ENCODE measurements around the gene UGDH. TPM values are rescaled to one million over a fixed set of nuclear protein-coding genes. Genes with fewer than 3 reads are reported as not detected.
"Not testable (repeated sequence)": the region's sequence is repeated elsewhere in the genome, so short reads cannot be mapped to it uniquely, and the experiment has no call there.

UGDH gene
- total RNA-seq, 2 donors from 2014 or later: 33.0 to 36.7 TPM

- Mint-ChIP-seq H3K9me3 (no peaks in the 10 kb centered on the region), H3K27me3 (ENCODE audit: low read depth) (no peaks in the 10 kb centered on the region), H3K4me1 (ENCODE audit: low read depth) (no peaks in the 10 kb centered on the region), H3K4me3 (no peak overlapping the region), H3K27ac (no peak overlapping the region), H3K36me3 (ENCODE audit: insufficient read depth in 2 of 2) (no peaks in the 10 kb centered on the region)
- DNase-seq: no peak
- ATAC-seq (replicated peaks in 1 of 2): no peak
Observed at GRCh38 chr4:39544580-39545315, 17.5 kb upstream of the UGDH start.

GRCh38 chr4:39544080-39544479 is 16.8 kb upstream of the UGDH start:
- not testable (repeated sequence) for H3K4me1 Mint-ChIP-seq (ENCODE audit: low read depth); H3K27ac Mint-ChIP-seq; H3K9me3 Mint-ChIP-seq; H3K36me3 Mint-ChIP-seq (ENCODE audit: insufficient read depth in 2 of 2); H3K27me3 Mint-ChIP-seq (ENCODE audit: low read depth); H3K4me3 Mint-ChIP-seq; DNase-seq; ATAC-seq (replicated peaks in 1 of 2)

- Mint-ChIP-seq H3K9me3 (no peaks in the 10 kb centered on the region), H3K4me1 (ENCODE audit: low read depth) (no peaks in the 10 kb centered on the region), H3K27me3 (ENCODE audit: low read depth) (no peaks in the 10 kb centered on the region), H3K36me3 (ENCODE audit: insufficient read depth in 2 of 2) (no peaks in the 10 kb centered on the region), H3K4me3 (no peak overlapping the region), H3K27ac (no peak overlapping the region)
- no peak for DNase-seq
- no peak for ATAC-seq (replicated peaks in 1 of 2)
Observed at GRCh38 chr4:39543034-39543433, 15.8 kb upstream of the UGDH start.

GRCh38 chr4:39542611-39543012 is 15.4 kb upstream of the UGDH start:
- DNase-seq: no peak
- no peaks in the 10 kb centered on the region for H3K4me1 Mint-ChIP-seq (ENCODE audit: low read depth)
- no peaks in the 10 kb centered on the region for H3K27me3 Mint-ChIP-seq (ENCODE audit: low read depth)
- H3K27ac Mint-ChIP-seq: no peak overlapping the region
- no peak for ATAC-seq (replicated peaks in 1 of 2)
- no peaks in the 10 kb centered on the region for H3K36me3 Mint-ChIP-seq (ENCODE audit: insufficient read depth in 2 of 2)
- no peaks in the 10 kb centered on the region for H3K9me3 Mint-ChIP-seq
- no peak overlapping the region for H3K4me3 Mint-ChIP-seq

- ATAC-seq (replicated peaks in 1 of 2) (no peak), DNase-seq (no peak)
- H3K36me3 Mint-ChIP-seq (ENCODE audit: insufficient read depth in 2 of 2): no peaks in the 10 kb centered on the region
- no peak overlapping the region for H3K27ac Mint-ChIP-seq
- no peaks in the 10 kb centered on the region for H3K27me3 Mint-ChIP-seq (ENCODE audit: low read depth)
- H3K4me1 Mint-ChIP-seq (ENCODE audit: low read depth): no peaks in the 10 kb centered on the region
- H3K9me3 Mint-ChIP-seq: no peaks in the 10 kb centered on the region
- no peak overlapping the region for H3K4me3 Mint-ChIP-seq
Observed at GRCh38 chr4:39541987-39542610, 14.9 kb upstream of the UGDH start.

- no peak overlapping the region for H3K4me3 Mint-ChIP-seq
- DNase-seq: no peak
- no peak overlapping the region for H3K27ac Mint-ChIP-seq
- no peaks in the 10 kb centered on the region for H3K4me1 Mint-ChIP-seq (ENCODE audit: low read depth)
- no peak for ATAC-seq (replicated peaks in 1 of 2)
- no peaks in the 10 kb centered on the region for H3K9me3 Mint-ChIP-seq
- no peaks in the 10 kb centered on the region for H3K27me3 Mint-ChIP-seq (ENCODE audit: low read depth)
- H3K36me3 Mint-ChIP-seq (ENCODE audit: insufficient read depth in 2 of 2): no peaks in the 10 kb centered on the region
Observed at GRCh38 chr4:39539089-39539611, 11.9 kb upstream of the UGDH start.

- DNase-seq (no peak), ATAC-seq (replicated peaks in 1 of 2) (no peak)
Observed at GRCh38 chr4:39533541-39533940, 6.3 kb upstream of the UGDH start.

GRCh38 chr4:39532237-39532636 is 5.0 kb upstream of the UGDH start:
- ATAC-seq (replicated peaks in 1 of 2); H3K27ac Mint-ChIP-seq; H3K27me3 Mint-ChIP-seq (ENCODE audit: low read depth); H3K4me1 Mint-ChIP-seq (ENCODE audit: low read depth); DNase-seq; H3K4me3 Mint-ChIP-seq: not testable (repeated sequence)
- H3K9me3 Mint-ChIP-seq: peaks cover 13 to 22% of the 10 kb centered on the region in 2 donors
- peaks cover 18 to 25% of the 10 kb centered on the region in 2 donors for H3K36me3 Mint-ChIP-seq (ENCODE audit: insufficient read depth in 2 of 2)

More at GRCh38 chr4:39533541-39533940, 6.3 kb upstream of the UGDH start:
- no peaks in the 10 kb centered on the region for H3K27me3 Mint-ChIP-seq (ENCODE audit: low read depth)
- H3K9me3 Mint-ChIP-seq: peaks cover 13 to 22% of the 10 kb centered on the region in 2 donors
- H3K4me1 Mint-ChIP-seq (ENCODE audit: low read depth): peaks cover under 1% of the 10 kb centered on the region
- no peak overlapping the region for H3K4me3 Mint-ChIP-seq
- no peak overlapping the region for H3K27ac Mint-ChIP-seq
- H3K36me3 Mint-ChIP-seq (ENCODE audit: insufficient read depth in 2 of 2): peaks cover 16 to 25% of the 10 kb centered on the region in 2 donors

- Mint-ChIP-seq H3K4me3 (no peak overlapping the region), H3K4me1 (ENCODE audit: low read depth) (peaks cover 18% of the 10 kb centered on the region), H3K36me3 (ENCODE audit: insufficient read depth in 2 of 2) (peaks cover 20 to 25% of the 10 kb centered on the region in 2 donors), H3K27ac (no peak overlapping the region), H3K27me3 (ENCODE audit: low read depth) (no peaks in the 10 kb centered on the region), H3K9me3 (peaks cover 13 to 22% of the 10 kb centered on the region in 2 donors)
- no peak for DNase-seq
- no peak for ATAC-seq (replicated peaks in 1 of 2)
Observed at GRCh38 chr4:39530682-39531081, 3.4 kb upstream of the UGDH start.

GRCh38 chr4:39529534-39529933 is 2.3 kb upstream of the UGDH start:
- Mint-ChIP-seq H3K27me3 (ENCODE audit: low read depth) (no peaks in the 10 kb centered on the region), H3K4me3 (no peak overlapping the region)

GRCh38 chr4:39528061-39528465 is 824 bp upstream of the UGDH start:
- peaks cover 21% of the 10 kb centered on the region for H3K4me1 Mint-ChIP-seq (ENCODE audit: low read depth)

More at GRCh38 chr4:39529534-39529933, 2.3 kb upstream of the UGDH start:
- Mint-ChIP-seq H3K9me3 (peaks cover 13 to 22% of the 10 kb centered on the region in 2 donors), H3K36me3 (ENCODE audit: insufficient read depth in 2 of 2) (peaks cover 20 to 25% of the 10 kb centered on the region in 2 donors), H3K27ac (no peak overlapping the region), H3K4me1 (ENCODE audit: low read depth) (peaks cover 21% of the 10 kb centered on the region)
- ATAC-seq (replicated peaks in 1 of 2) (no peak), DNase-seq (no peak)

GRCh38 chr4:39526765-39527295 is 409 bp downstream of the UGDH start:
- Mint-ChIP-seq H3K4me1 (ENCODE audit: low read depth) (peaks cover 21% of the 10 kb centered on the region), H3K27ac (peak overlapping the region; percentile 95), H3K4me3 (peak overlapping the region; percentile 98 to 99), H3K9me3 (peaks cover 8 to 14% of the 10 kb centered on the region in 2 donors), H3K36me3 (ENCODE audit: insufficient read depth in 2 of 2) (peaks cover 13 to 16% of the 10 kb centered on the region in 2 donors), H3K27me3 (ENCODE audit: low read depth) (no peaks in the 10 kb centered on the region)
- ATAC-seq (replicated peaks in 1 of 2) (no peak), DNase-seq (peak; percentile 50 to 52)

More at GRCh38 chr4:39528061-39528465, 824 bp upstream of the UGDH start:
- Mint-ChIP-seq H3K9me3 (peaks cover 13 to 22% of the 10 kb centered on the region in 2 donors), H3K27me3 (ENCODE audit: low read depth) (no peaks in the 10 kb centered on the region), H3K36me3 (ENCODE audit: insufficient read depth in 2 of 2) (peaks cover 20 to 25% of the 10 kb centered on the region in 2 donors), H3K27ac (peak overlapping the region; percentile 86), H3K4me3 (peak overlapping the region; percentile 98 to 99)
- DNase-seq: no peak
- no peak for ATAC-seq (replicated peaks in 1 of 2)

Measured in activated T-cell treated with anti-CD3 and anti-CD28 coated beads, Interleukin-2, amount 50 U/mL, for 72 hours (primary cell).